Dendritic cell treated with granulocyte-macrophage colony-stimulating factor and Interleukin-4, amounts not matched to agents 40 ng/mL and 50 ng/mL, for 4 days (primary cell): ENCODE measurements around the gene DLL4.
"Not testable (repeated sequence)": the region's sequence is repeated elsewhere in the genome, so short reads cannot be mapped to it uniquely, and the experiment has no call there.

Experiments used
- H3K27ac Mint-ChIP-seq: one replicate; pipeline ENCODE4 v1.8.0; 2022; ENCODE audit warnings: mild to moderate bottlenecking, mixed read lengths
- H3K27me3 Mint-ChIP-seq: one replicate; pipeline ENCODE4 v1.8.0; 2022; ENCODE audit warnings: mild to moderate bottlenecking, mixed read lengths
- H3K36me3 Mint-ChIP-seq: one replicate; pipeline ENCODE4 v1.8.0; 2022; ENCODE audit warnings: low read depth, mixed read lengths
- H3K4me1 Mint-ChIP-seq: one replicate; pipeline ENCODE4 v1.8.0; 2022; ENCODE audit warnings: low read depth, mixed read lengths
- H3K4me3 Mint-ChIP-seq: one replicate; pipeline ENCODE4 v1.8.0; 2022; ENCODE audit warnings: mild to moderate bottlenecking, moderate library complexity, mixed read lengths
- H3K9me3 Mint-ChIP-seq: one replicate; pipeline ENCODE4 v1.8.0; 2022; ENCODE audit warnings: mixed read lengths
- intact Hi-C: fragments of 100-400 bp; cut with micrococcal nuclease; formaldehyde crosslinking; loops from one replicate; pipeline ENCODE4 v1.15.0; 2022

Gene DLL4

GRCh38 chr15:40952301-40952900 is 23.3 kb downstream of the DLL4 start:
- H3K4me3 Mint-ChIP-seq, result peak overlapping the region; percentile 85
- intact Hi-C loops, result no loop called here
- H3K27ac Mint-ChIP-seq, result peak overlapping the region; percentile 42
- H3K9me3 Mint-ChIP-seq, result no peaks in the 10 kb centered on the region
- peaks cover 22% of the 10 kb centered on the region for H3K4me1 Mint-ChIP-seq
- no peaks in the 10 kb centered on the region for H3K36me3 Mint-ChIP-seq
- peaks cover 23% of the 10 kb centered on the region for H3K27me3 Mint-ChIP-seq

- H3K27ac Mint-ChIP-seq, result peak within 1 kb of the TSS; percentile 42
- intact Hi-C loops, result no loop called here
- peak within 1 kb of the TSS; percentile 85 for H3K4me3 Mint-ChIP-seq
- peaks cover 22% of the 10 kb centered on the region for H3K4me1 Mint-ChIP-seq
- peaks cover 23% of the 10 kb centered on the region for H3K27me3 Mint-ChIP-seq
- no peaks in the 10 kb centered on the region for H3K9me3 Mint-ChIP-seq
- H3K36me3 Mint-ChIP-seq, result no peaks in the 10 kb centered on the region
Measured at GRCh38 chr15:40952901-40953712, 24.0 kb downstream of the DLL4 start, which contains the start of gene CHAC1. CHAC1 (plus strand) TSS chr15:40953471; CDS start chr15:40953584, 113 bp downstream.

DNA sequence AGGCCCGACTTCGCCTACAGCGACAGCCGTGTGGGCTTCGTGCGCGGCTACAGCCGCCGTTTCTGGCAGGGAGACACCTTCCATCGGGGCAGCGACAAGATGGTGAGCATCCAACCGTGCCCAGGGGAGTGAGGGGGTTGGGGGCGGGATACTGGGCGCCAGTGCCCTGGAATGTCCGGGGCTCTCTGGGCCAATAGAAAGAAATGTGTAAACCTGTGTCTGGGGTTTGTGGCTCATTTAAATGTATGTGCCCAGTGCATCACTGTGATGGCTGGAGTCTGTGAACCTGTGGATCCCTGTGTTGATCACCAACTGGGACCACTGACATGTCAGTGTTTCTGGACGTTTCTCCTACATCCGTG is 24.6 kb downstream of the DLL4 start:
- intact Hi-C loops, result no loop called here
- Mint-ChIP-seq H3K9me3 (no peaks in the 10 kb centered on the region), H3K4me3 (peak overlapping the region; percentile 85), H3K4me1 (peaks cover 22% of the 10 kb centered on the region), H3K27me3 (peaks cover 23% of the 10 kb centered on the region), H3K36me3 (no peaks in the 10 kb centered on the region), H3K27ac (peak overlapping the region; percentile 42)

- H3K9me3 Mint-ChIP-seq, intact Hi-C loops, H3K27ac Mint-ChIP-seq, H3K4me3 Mint-ChIP-seq, H3K36me3 Mint-ChIP-seq: not testable (repeated sequence)
- H3K27me3 Mint-ChIP-seq, result peaks cover 18% of the 10 kb centered on the region
- H3K4me1 Mint-ChIP-seq, result peaks cover 18% of the 10 kb centered on the region
Measured at GRCh38 chr15:40954158-40954848, 25.2 kb downstream of the DLL4 start.

DNA sequence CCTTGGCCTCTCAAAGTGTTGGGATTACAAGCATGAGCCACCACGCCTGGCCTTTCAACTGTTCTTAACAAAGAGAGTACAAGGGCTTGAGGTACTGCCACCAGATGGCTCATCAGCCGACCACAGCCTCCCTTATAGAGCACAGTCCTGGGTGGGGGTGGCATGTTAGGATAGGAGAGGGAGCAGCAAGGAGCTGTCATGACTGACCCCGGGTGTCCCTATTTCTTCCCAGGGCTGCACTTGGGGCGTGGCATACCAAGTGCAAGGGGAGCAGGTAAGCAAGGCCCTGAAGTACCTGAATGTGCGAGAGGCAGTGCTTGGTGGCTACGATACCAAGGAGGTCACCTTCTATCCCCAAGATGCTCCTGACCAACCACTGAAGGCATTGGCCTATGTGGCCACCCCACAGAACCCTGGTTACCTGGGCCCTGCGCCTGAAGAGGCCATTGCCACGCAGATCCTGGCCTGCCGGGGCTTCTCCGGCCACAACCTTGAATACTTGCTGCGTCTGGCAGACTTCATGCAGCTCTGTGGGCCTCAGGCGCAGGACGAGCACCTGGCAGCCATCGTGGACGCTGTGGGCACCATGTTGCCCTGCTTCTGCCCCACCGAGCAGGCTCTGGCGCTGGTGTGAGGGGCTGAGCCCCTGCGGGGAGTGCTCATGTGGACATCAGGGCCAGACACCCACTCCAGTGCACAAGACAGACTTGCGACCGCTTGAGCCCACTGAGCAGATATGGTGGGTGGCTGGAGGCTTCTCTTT is 26.2 kb downstream of the DLL4 start:
- peaks cover 17% of the 10 kb centered on the region for H3K4me1 Mint-ChIP-seq
- no peak overlapping the region for H3K4me3 Mint-ChIP-seq
- peak overlapping the region; percentile 7 for H3K27ac Mint-ChIP-seq
- intact Hi-C loops, result no loop called here
- H3K9me3 Mint-ChIP-seq, result no peaks in the 10 kb centered on the region
- peaks cover 22% of the 10 kb centered on the region for H3K27me3 Mint-ChIP-seq
- H3K36me3 Mint-ChIP-seq, result no peaks in the 10 kb centered on the region

GRCh38 chr15:40955930-40956540 is 26.9 kb downstream of the DLL4 start:
- H3K27me3 Mint-ChIP-seq, result peaks cover 24% of the 10 kb centered on the region
- H3K4me1 Mint-ChIP-seq, result peaks cover 17% of the 10 kb centered on the region
- H3K36me3 Mint-ChIP-seq, result no peaks in the 10 kb centered on the region
- H3K27ac Mint-ChIP-seq, result peak overlapping the region; percentile 7
- intact Hi-C loops, result no loop called here
- no peaks in the 10 kb centered on the region for H3K9me3 Mint-ChIP-seq
- no peak overlapping the region for H3K4me3 Mint-ChIP-seq

DNA sequence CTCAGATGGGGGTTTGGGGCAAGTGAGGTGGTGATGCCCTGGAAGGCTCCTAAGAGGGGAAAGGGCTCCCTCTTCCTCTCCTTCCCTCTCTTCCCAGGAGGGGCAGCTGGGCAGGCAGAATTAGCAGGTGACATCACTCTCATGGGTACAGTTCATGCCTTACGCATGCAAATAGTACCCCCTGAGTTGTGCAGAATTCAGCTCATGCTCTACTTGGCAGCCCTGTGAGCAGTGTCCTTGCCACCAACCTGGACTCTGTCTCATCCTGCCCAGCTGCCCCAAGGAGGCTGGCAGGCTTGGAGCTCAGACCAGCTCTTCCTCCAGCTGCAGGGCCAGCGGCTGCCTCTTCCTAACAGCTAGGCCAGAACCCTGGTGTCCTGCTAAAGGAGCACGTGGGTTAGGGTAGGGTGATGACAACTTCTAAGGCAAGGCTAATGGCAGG is 27.4 kb downstream of the DLL4 start:
- intact Hi-C loops, result no loop called here
- Mint-ChIP-seq H3K4me1 (peaks cover 17% of the 10 kb centered on the region), H3K9me3 (no peaks in the 10 kb centered on the region), H3K4me3 (no peak overlapping the region), H3K27ac (no peak overlapping the region), H3K27me3 (peaks cover 24% of the 10 kb centered on the region), H3K36me3 (no peaks in the 10 kb centered on the region)

DNA sequence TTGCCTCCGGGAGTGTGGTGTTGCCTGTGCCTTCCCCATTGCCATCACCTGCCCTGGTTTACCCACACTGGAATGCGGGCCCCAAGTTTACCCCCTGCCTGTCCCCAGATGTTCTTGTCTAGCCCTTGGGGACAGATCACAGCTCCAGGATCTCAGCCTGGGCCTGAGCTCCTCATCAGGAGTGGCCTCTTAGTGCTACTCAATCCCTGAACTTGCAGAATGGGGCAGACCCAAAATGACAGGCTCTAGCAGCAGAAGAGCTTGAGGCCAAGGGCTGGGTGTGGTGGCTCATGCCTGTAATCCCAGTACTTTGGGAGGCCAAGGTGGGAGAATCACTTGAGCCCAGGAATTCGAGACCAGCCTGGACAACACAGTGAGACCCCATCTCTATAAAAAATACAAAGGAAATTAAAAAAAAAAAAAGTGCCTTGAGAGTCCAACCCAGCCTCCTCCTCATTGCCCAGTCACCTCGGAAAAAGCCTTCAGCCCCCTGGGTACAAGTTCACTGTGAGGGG is 28.0 kb downstream of the DLL4 start:
- H3K27ac Mint-ChIP-seq, result no peak overlapping the region
- no peaks in the 10 kb centered on the region for H3K36me3 Mint-ChIP-seq
- no peak overlapping the region for H3K4me3 Mint-ChIP-seq
- H3K4me1 Mint-ChIP-seq, result peaks cover 17% of the 10 kb centered on the region
- no peaks in the 10 kb centered on the region for H3K9me3 Mint-ChIP-seq
- intact Hi-C loops, result no loop called here
- peaks cover 24% of the 10 kb centered on the region for H3K27me3 Mint-ChIP-seq

GRCh38 chr15:40957581-40958051 is 28.5 kb downstream of the DLL4 start:
- peaks cover 14% of the 10 kb centered on the region for H3K4me1 Mint-ChIP-seq
- H3K4me3 Mint-ChIP-seq, result no peak overlapping the region
- H3K9me3 Mint-ChIP-seq, result no peaks in the 10 kb centered on the region
- peaks cover 22% of the 10 kb centered on the region for H3K27me3 Mint-ChIP-seq
- intact Hi-C loops, result no loop called here
- H3K27ac Mint-ChIP-seq, result no peak overlapping the region
- no peaks in the 10 kb centered on the region for H3K36me3 Mint-ChIP-seq

GRCh38 chr15:40958146-40958545 is 29.0 kb downstream of the DLL4 start:
- Mint-ChIP-seq H3K27ac (no peak overlapping the region), H3K27me3 (peaks cover 21% of the 10 kb centered on the region), H3K9me3 (no peaks in the 10 kb centered on the region), H3K4me1 (peaks cover 12% of the 10 kb centered on the region), H3K4me3 (no peak overlapping the region), H3K36me3 (no peaks in the 10 kb centered on the region)
- intact Hi-C loops, result no loop called here

DNA sequence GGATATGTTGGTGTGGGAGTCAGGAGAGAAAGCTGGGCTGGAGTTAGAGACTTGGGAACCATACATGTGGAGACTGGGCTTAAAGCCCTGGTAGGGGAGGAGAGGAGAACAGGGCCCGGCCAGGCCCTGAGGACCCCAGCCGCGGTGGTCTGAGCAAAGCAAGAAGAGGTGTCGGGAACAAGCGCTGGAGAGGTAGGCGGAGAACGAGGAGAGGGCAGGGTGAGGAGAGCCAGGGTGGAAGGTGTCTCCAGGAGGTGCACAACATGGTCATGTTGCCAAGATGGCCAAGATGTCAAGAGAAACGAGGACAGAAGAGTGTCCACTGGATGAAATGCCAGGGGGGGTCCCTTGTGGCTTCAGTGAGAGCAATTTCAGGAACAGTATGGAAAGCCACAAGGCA is 29.6 kb downstream of the DLL4 start:
- Mint-ChIP-seq H3K27ac (no peak overlapping the region), H3K4me1 (peaks cover 8% of the 10 kb centered on the region), H3K4me3 (no peak overlapping the region), H3K36me3 (no peaks in the 10 kb centered on the region), H3K9me3 (no peaks in the 10 kb centered on the region), H3K27me3 (peaks cover 18% of the 10 kb centered on the region)
- intact Hi-C loops, result no loop called here

DNA sequence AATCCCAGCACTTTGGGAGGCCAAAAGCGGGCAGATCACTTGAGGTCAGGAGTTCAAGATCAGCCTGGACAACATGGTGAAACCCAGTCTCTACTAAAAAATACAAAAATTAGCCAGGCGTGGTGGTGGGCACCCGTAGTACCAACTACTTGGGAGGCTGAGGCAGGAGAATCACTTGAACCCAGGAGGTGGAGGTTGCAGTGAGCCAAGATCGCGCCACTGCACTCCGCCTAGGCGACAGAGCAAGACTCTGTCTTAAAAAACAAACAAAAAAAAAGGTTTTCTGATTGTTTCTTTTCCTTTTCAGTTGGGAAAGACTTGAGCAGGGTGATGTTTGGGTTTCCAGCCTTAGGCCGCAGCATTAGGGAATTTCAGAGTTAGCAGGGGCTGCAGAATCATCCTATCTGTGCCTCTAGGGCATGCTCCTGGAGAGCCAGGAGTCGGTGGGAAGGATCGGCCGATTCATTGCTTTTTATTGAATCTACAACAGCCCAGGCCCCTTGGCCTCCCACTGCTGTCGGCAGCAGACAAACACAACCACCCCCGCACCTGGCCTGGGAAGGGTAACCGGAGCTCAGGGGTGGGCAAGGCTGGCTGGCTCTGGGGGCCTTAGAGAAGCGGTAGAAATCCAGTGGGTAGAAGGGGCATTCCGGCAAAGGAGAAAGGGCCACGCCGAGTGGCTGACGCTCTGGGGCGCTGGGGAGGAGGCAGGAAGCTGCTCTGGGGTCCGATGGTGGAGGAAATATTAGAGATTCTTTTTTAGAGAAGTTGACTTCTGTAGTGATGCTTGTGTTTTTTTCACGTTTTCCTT is 30.4 kb downstream of the DLL4 start:
- H3K27me3 Mint-ChIP-seq, result peaks cover 12% of the 10 kb centered on the region
- no peak overlapping the region for H3K27ac Mint-ChIP-seq
- H3K9me3 Mint-ChIP-seq, result no peaks in the 10 kb centered on the region
- H3K36me3 Mint-ChIP-seq, result no peaks in the 10 kb centered on the region
- no peaks in the 10 kb centered on the region for H3K4me1 Mint-ChIP-seq
- intact Hi-C loops, result no loop called here
- no peak overlapping the region for H3K4me3 Mint-ChIP-seq
